Activated naive CD8-positive, alpha-beta T cell treated with anti-CD3 and anti-CD28 coated beads, Interleukin-2, amount 50 U/mL, for 24 hours (primary cell): Measurements from ENCODE around the gene CHRNA4.

ENCODE experiments used
- ATAC-seq: fragments of 150-1000 bp; cut with Tn5 transposase; one replicate; pipeline ENCODE4 v1.10.0; 2021
- DNase-seq: peaks from one replicate; pipeline ENCODE4 v3.0.0; 2021
- H3K27ac Mint-ChIP-seq: one replicate; pipeline ENCODE4 v1.8.0; 2021; ENCODE audit warnings: mild to moderate bottlenecking, mixed read lengths
- H3K27me3 Mint-ChIP-seq: one replicate; pipeline ENCODE4 v1.8.0; 2021; ENCODE audit warnings: mixed read lengths
- H3K36me3 Mint-ChIP-seq: one replicate; pipeline ENCODE4 v1.8.0; 2021; ENCODE audit warnings: low read depth, mixed read lengths
- H3K4me1 Mint-ChIP-seq: one replicate; pipeline ENCODE4 v1.8.0; 2021; ENCODE audit warnings: mixed read lengths
- H3K4me3 Mint-ChIP-seq: one replicate; pipeline ENCODE4 v1.8.0; 2021; ENCODE audit warnings: mild to moderate bottlenecking, moderate library complexity, mixed read lengths
- H3K9me3 Mint-ChIP-seq: one replicate; pipeline ENCODE4 v1.8.0; 2021; ENCODE audit warnings: mixed read lengths

Gene CHRNA4

GRCh38 chr20:63401384-63402110 lies 40.4 kb upstream of the CHRNA4 start:
- Mint-ChIP-seq H3K4me3 (no peak overlapping the region), H3K4me1 (no peaks in the 10 kb centered on the region), H3K27me3 (no peaks in the 10 kb centered on the region), H3K36me3 (no peaks in the 10 kb centered on the region), H3K9me3 (no peaks in the 10 kb centered on the region), H3K27ac (no peak overlapping the region)
- ATAC-seq, result no peak
- DNase-seq, result no peak

GRCh38 chr20:63400486-63401210 lies 39.5 kb upstream of the CHRNA4 start:
- Mint-ChIP-seq H3K4me3 (no peak overlapping the region), H3K27ac (no peak overlapping the region), H3K36me3 (no peaks in the 10 kb centered on the region), H3K27me3 (no peaks in the 10 kb centered on the region), H3K4me1 (no peaks in the 10 kb centered on the region), H3K9me3 (no peaks in the 10 kb centered on the region)
- DNase-seq (no peak), ATAC-seq (no peak)

- Mint-ChIP-seq H3K27me3 (peaks cover under 1% of the 10 kb centered on the region), H3K27ac (no peak overlapping the region), H3K9me3 (no peaks in the 10 kb centered on the region), H3K4me3 (no peak overlapping the region), H3K36me3 (no peaks in the 10 kb centered on the region), H3K4me1 (no peaks in the 10 kb centered on the region)
- ATAC-seq, result no peak
- DNase-seq, result no peak
Observed at GRCh38 chr20:63399596-63400375, 38.6 kb upstream of the CHRNA4 start.

GRCh38 chr20:63398744-63399514 lies 37.8 kb upstream of the CHRNA4 start:
- Mint-ChIP-seq H3K4me3 (no peak overlapping the region), H3K36me3 (no peaks in the 10 kb centered on the region), H3K4me1 (no peaks in the 10 kb centered on the region), H3K9me3 (no peaks in the 10 kb centered on the region), H3K27ac (no peak overlapping the region), H3K27me3 (peaks cover 5% of the 10 kb centered on the region)
- no peak for ATAC-seq
- no peak for DNase-seq

- Mint-ChIP-seq H3K9me3 (no peaks in the 10 kb centered on the region), H3K27ac (no peak overlapping the region), H3K27me3 (peaks cover 5% of the 10 kb centered on the region), H3K4me1 (no peaks in the 10 kb centered on the region), H3K4me3 (no peak overlapping the region), H3K36me3 (no peaks in the 10 kb centered on the region)
- ATAC-seq, result no peak
- DNase-seq, result no peak
Observed at GRCh38 chr20:63397946-63398450, 36.8 kb upstream of the CHRNA4 start.

- H3K4me3 Mint-ChIP-seq, result no peak overlapping the region
- DNase-seq (no peak), ATAC-seq (no peak)
- H3K4me1 Mint-ChIP-seq, result no peaks in the 10 kb centered on the region
- no peaks in the 10 kb centered on the region for H3K36me3 Mint-ChIP-seq
- H3K27ac Mint-ChIP-seq, result no peak overlapping the region
- H3K27me3 Mint-ChIP-seq, result peaks cover 5% of the 10 kb centered on the region
- no peaks in the 10 kb centered on the region for H3K9me3 Mint-ChIP-seq
Observed at GRCh38 chr20:63397155-63397843, 36.1 kb upstream of the CHRNA4 start.

GRCh38 chr20:63396300-63396699 lies 35.2 kb upstream of the CHRNA4 start:
- no peaks in the 10 kb centered on the region for H3K4me1 Mint-ChIP-seq
- DNase-seq, result no peak
- no peak overlapping the region for H3K27ac Mint-ChIP-seq
- H3K27me3 Mint-ChIP-seq, result peaks cover 5% of the 10 kb centered on the region
- H3K9me3 Mint-ChIP-seq, result no peaks in the 10 kb centered on the region
- H3K4me3 Mint-ChIP-seq, result no peak overlapping the region
- ATAC-seq, result no peak
- H3K36me3 Mint-ChIP-seq, result no peaks in the 10 kb centered on the region

GRCh38 chr20:63395723-63396122 lies 34.6 kb upstream of the CHRNA4 start:
- Mint-ChIP-seq H3K36me3 (no peaks in the 10 kb centered on the region), H3K27me3 (peaks cover 5% of the 10 kb centered on the region), H3K9me3 (no peaks in the 10 kb centered on the region), H3K27ac (no peak overlapping the region), H3K4me1 (no peaks in the 10 kb centered on the region), H3K4me3 (no peak overlapping the region)
- DNase-seq (no peak), ATAC-seq (no peak)

- H3K4me3 Mint-ChIP-seq, result no peak overlapping the region
- H3K9me3 Mint-ChIP-seq, result no peaks in the 10 kb centered on the region
- no peak for ATAC-seq
- DNase-seq, result no peak
- no peaks in the 10 kb centered on the region for H3K36me3 Mint-ChIP-seq
- H3K27ac Mint-ChIP-seq, result no peak overlapping the region
- H3K4me1 Mint-ChIP-seq, result no peaks in the 10 kb centered on the region
- H3K27me3 Mint-ChIP-seq, result peaks cover 5% of the 10 kb centered on the region
Observed at GRCh38 chr20:63394920-63395455, 33.8 kb upstream of the CHRNA4 start.

- Mint-ChIP-seq H3K9me3 (no peaks in the 10 kb centered on the region), H3K4me1 (no peaks in the 10 kb centered on the region), H3K27me3 (peaks cover 7% of the 10 kb centered on the region), H3K27ac (no peak overlapping the region), H3K4me3 (no peak overlapping the region), H3K36me3 (no peaks in the 10 kb centered on the region)
- DNase-seq (no peak), ATAC-seq (no peak)
Observed at GRCh38 chr20:63394069-63394919, 33.1 kb upstream of the CHRNA4 start.

GRCh38 chr20:63393566-63393965 lies 32.4 kb upstream of the CHRNA4 start:
- DNase-seq (no peak), ATAC-seq (no peak)
- Mint-ChIP-seq H3K4me3 (no peak overlapping the region), H3K9me3 (no peaks in the 10 kb centered on the region), H3K27me3 (peaks cover 9% of the 10 kb centered on the region), H3K27ac (no peak overlapping the region), H3K36me3 (no peaks in the 10 kb centered on the region), H3K4me1 (no peaks in the 10 kb centered on the region)

- peaks cover 4% of the 10 kb centered on the region for H3K9me3 Mint-ChIP-seq
- ATAC-seq, result no peak
- H3K36me3 Mint-ChIP-seq, result no peaks in the 10 kb centered on the region
- H3K27ac Mint-ChIP-seq, result no peak overlapping the region
- peaks cover 12% of the 10 kb centered on the region for H3K27me3 Mint-ChIP-seq
- no peaks in the 10 kb centered on the region for H3K4me1 Mint-ChIP-seq
- H3K4me3 Mint-ChIP-seq, result no peak overlapping the region
- no peak for DNase-seq
Observed at GRCh38 chr20:63392465-63393365, 31.6 kb upstream of the CHRNA4 start.
